Fibroblast of skin of abdomen (primary cell): Measurements from ENCODE around the gene EID3.
"Not testable (repeated sequence)": the region's sequence is repeated elsewhere in the genome, so short reads cannot be mapped to it uniquely, and the experiment has no call there.

Source experiments
- DNase-seq: peaks from one replicate; pipeline ENCODE4 v3.0.0-alpha.2; 2013

The EID3 gene

DNA sequence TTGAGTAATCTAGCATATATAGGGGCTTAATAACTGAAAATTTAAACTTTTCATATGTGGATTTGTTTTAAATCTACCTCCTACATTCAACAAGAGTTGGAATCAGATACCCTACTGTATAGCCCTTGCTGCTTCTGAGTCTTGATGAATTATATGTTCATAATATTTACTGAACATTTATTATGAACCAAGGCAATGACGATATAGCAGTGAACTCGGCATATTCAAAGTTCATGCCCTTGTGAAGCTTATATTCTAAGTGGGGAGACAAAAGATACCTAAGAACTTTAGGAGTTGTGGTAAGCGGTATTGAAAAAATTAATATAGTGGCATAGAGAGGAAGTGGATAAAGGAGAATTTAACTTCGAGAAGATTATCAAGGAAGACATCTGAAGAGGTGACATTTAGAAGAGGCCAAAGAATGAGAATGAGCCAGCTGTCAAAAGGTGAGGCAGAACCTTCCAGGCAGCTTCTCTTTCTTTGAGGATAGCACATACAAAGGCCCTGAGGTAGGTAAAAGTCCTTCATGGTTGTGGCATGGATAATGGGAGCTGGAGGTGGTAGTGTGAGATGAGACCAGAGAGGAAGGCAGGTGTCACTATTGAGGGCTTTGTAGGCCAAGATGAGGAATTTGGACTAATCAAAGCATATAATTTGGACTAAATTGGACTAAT is 10.2 kb downstream of the EID3 start:
- no peak for DNase-seq

DNA sequence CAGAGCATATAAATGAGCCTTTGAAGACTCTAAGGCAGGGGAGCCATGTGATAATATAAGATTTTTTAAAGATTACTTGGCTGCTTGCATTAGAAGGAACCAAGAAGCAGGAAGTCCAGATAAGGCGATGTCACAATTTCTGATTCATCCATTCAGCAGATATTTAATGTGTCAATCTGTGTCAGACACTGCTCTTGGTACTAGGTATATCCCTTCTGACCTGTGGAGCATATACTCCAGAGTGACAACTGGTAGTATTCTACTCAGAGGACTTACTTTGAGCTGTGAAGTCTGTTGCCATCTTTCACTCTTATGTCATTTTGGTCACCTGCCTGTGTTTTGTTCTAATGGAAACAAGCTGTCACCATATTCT is 10.7 kb downstream of the EID3 start:
- DNase-seq: no peak

DNA sequence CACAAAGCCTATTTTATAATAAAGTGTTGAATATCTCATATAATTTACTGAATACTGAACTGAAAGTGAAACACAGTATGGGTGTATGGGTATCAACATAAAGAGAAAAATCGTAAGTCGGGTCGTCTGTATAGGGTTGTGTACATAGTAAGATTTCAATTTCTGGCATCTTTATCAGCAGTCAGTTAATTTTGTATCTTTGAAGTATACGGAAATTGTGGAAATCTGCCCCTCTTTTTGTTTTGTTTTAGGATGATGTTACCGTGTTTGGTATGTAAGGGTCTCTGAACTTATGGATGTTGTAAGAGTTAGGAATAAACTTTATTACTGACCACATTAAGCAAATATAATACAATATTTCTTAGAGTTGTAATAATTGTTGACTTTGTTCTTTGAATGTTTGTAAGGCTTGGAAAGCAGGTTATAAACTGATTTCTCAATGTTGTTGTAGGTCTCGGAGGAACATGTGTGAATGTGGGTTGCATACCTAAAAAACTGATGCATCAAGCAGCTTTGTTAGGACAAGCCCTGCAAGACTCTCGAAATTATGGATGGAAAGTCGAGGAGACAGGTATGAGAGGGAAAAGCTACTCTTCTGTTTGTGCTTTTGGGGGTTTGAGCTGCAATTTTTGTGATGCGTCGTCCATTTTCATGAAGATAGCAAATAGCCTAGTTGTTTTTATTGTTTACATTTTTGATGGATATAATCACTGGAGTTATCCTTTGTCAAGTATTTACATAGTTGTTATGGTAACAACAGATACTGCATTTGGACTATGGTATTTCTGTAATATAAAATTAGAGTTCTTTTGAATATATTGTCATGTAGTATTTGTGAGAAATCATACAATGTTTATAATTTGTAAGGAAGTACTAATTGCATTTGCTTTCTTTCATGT is 12.0 kb downstream of the EID3 start:
- no peak for DNase-seq

DNA sequence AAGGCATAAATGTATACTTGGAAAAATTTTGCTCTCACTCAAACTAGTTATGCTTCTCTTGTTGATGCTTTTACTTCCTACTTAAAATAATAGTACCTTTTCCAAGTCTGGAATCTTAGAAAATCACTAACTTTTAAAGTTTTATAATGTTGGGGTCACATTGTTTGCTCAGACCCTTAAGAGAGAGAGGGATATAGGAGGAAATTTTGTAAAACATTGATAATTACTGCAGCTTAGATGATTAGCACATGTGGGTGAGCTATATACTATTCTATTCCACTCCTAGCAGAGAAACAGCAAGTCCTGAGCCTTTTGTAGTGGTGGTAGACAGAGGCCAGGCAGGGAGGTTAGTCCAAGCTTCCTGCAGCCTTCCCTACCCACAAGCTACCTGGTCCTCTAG is 13.4 kb downstream of the EID3 start:
- no peak for DNase-seq

DNA sequence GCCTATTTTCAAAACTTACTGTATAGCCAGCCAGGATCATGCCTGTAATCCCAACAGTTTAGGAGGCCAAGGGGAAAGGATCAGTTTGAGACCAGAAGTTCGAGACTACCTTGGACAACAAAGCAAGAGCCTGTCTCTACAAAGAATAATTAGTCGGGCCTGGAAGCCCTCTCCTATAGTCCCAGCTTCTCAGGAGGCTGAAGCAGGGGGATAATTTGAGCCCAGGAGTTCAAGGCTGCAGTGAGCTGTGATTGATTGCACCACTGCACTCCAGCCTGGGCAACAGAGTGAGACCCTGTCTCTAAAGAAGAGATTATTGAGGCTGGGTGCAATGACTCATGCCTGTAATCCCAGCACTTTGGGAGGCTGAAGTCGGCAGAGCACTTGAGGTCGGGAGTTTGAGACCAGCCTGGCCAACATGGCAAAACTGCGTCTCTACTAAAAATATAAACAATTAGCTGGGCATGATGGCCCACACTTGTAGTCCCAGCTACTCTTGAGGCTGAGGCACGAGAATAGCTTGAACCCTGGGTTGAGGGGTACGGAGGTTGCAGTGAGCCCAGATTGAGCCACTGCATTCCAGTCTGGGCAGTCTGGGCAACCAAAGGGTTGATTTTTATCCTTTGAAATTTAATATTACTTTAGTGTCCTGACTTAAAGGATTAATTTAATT is 14.1 kb downstream of the EID3 start:
- no peak for DNase-seq

DNA sequence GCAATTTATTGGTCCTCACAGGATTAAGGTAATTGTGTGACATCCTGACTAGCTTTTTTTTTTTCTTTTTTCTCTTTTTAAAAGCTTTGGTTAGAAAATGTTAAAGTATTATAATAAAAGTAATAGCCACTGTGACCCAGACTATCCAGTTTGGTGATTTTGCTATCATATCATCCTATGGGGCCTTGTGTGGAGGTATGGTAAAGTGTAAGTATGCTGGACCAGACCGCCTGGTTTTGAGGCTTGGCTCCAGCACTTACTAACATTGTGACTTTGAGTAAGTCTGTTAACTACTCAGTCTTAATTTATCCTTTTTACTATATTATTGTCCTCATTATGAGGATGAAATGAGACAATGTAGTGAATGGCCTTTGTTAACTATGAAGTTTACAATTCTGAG is 15.5 kb downstream of the EID3 start:
- DNase-seq: no peak

DNA sequence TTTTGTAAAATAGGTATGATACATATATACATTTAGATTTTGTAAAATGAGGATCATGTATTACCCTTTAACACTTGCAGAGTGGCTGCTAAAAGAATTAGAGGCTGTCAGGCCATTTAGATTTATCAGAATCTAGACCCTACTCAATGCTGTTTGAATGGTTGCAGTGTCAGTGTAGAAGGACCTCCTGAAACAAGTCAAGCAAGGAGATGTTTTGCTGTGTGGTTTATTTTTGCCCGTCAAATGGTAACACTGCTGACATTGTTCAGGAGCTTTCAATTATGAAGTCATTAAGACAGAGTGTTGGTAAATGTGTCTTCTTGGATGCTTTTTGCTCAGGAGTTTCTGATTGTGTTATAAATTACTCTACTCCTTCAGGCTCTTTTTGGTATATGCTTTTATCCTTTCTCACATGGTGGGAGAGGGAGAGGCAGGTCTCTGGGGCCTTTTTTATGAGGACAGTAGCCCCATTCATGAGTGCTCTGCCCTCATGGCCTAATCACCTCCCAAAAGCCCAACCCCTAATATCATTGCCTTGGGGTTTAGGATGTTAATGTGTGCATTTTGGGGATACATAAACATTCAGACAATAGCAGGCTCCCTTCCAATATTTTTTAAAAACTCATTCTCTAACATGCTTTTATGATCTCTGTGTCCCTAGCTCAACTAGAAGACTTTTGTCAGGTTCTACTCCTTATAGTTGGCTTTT is 16.5 kb downstream of the EID3 start:
- DNase-seq: no peak

DNA sequence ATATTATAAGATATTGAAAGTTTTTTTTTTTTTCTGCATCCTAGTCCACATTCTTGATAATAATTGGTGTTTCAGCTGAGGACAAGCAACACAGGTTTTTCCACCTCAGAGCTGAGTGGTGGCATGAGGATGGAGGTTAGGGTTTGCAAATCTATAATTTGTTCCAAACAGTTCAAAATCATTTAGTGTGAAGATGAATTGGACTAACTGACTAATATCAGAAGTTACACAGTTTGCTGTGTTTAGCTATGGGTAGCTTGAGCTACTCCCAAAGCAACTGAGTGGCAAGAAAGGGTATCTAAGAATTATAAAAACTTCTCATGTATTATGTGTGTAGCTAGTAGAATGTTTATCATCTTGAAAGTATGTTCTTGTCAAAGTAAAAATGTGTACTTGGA is 17.1 kb downstream of the EID3 start:
- DNase-seq: no peak

DNA sequence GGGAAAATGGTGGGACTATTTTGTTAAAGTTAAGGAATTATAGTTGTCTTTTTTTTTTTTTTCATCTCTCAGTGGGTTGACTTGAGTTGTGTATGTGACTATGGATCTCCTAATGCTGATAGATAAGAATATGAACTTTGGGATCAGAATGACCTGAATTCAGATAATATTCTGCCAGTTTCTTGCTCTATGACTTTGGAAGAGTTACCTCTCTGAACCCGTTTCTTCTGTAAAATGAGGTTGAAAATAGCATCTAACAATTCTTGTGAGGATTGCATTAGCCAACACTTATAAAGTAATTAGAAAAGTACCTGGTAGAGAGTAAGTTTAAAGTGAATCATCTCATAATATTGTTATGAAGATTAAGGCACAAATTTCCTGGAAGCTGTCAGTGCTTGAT is 18.4 kb downstream of the EID3 start:
- no peak for DNase-seq

DNA sequence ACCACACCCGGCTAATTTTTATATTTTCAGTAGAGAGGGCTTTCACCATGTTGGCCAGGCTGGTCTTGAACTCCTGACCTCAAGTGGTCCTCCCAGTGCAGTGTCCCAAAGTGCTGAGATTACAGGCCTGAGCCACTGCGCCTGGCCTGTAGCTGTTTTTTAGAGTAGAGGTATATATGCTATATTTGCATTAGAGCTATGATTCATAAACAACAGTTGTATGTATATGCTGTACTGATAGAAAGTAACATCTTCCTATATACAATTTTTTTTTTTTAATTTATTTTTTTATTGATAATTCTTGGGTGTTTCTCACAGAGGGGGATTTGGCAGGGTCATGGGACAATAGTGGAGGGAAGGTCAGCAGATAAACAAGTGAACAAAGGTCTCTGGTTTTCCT is 19.0 kb downstream of the EID3 start:
- DNase-seq: not testable (repeated sequence)

DNA sequence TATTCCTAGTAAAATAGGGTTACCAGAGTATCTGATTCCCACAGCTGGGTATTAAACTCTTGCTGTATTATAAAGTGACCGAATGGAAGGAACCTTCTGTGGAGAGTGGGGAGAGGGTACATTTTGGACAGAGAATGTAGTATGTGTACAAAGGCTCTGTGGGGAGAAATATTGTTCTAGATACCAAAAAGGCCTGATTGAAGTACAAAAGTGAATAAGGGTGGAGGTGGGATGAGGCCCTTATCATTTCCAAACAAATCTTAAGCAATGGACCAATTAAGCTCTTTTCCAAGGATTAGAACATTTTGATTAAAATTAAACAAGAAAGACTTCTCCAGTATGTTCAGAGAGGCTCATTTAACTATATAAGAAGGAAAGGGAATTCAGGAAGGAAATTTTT is 20.4 kb downstream of the EID3 start:
- DNase-seq: no peak

DNA sequence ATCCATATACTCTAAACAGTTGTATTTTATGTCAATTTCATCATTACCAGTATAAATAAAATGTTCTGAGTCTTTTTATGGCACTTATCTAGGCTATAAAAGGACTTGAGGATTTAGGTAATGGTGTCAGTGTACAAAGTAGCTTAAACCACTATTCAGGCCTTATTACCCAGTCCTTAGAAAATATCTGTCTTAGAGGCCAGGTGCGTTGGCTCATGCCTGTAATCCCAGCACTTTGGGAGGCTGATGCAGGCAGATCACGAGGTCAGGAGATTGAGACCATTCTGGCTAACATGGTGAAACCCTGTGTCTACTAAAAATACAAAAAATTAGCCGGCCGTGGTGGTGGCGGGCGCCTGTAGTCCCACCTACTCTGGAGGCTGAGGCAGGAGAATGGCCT is 24.7 kb downstream of the EID3 start:
- not testable (repeated sequence) for DNase-seq

DNA sequence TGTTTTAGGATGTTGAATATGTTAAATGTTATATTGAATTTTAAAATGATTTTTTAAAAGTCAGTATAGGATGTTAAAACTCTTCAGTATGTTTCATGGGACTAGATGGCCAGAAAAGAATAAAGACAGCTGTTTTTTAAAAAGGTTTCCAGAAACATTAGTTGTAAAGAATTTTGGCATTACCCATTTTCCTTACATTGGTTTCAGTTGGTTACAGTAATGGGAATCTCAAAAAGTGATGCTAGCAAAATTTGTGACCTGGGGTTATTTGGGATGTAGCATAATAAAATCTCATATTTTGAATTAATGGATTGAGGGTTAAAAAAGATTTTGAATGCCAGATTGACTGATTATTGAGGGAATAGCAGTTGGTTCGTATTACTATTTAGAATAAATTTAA is 25.3 kb downstream of the EID3 start:
- no peak for DNase-seq

DNA sequence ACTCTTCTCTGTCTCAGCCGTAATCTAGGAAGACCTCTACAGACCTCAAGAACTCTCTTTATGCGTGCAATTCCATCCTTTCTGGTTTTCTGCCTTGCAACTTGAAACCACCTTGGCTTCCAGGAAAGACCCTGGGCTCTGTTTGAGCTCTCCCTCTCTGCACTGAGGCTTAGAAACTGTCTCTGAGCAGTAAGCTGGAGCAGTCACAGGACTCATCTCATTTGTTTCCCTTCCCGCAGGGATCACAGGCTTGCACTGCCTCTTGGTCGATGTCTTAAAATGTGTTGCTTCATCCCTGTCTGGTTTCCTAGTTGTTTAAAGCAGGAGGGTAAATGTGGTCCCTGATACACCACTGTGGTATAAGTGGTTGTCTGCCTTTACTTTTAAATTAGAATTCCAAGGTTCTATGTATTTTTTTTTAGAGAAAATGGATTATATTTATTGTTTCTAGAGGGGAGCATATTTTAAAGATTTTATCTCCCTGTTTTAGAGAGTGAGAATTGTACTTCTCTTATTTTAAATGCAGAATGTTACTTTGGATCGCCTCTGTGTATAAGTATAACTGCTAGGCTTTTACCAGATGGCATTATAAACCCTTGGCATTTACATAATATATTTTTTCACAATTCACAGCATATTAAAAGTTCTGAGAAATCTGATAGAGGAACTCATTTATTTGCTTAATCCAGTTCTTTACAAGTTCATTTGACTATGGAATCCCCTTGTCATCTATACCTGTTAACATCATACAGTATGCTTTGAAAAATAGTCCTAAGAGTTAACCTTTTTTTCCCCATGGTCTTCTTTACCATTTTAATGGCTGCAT is 26.4 kb downstream of the EID3 start:
- DNase-seq: no peak

DNA sequence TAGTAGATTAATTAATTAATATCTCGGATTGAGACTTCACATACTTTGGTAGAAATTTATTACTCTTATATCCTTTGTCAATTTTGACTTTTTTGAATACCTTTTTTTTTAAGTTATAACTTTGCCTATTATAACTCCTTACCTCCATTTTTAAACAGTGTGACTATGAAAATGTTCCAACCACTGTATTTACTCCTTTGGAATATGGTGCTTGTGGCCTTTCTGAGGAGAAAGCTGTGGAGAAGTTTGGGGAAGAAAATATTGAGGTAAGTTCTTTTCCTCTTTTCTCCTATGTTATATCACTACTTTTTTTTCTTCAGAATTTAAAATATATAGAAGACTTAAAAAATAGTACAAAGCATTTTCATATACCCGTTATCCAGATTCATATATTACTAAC is 27.8 kb downstream of the EID3 start:
- DNase-seq: no peak

DNA sequence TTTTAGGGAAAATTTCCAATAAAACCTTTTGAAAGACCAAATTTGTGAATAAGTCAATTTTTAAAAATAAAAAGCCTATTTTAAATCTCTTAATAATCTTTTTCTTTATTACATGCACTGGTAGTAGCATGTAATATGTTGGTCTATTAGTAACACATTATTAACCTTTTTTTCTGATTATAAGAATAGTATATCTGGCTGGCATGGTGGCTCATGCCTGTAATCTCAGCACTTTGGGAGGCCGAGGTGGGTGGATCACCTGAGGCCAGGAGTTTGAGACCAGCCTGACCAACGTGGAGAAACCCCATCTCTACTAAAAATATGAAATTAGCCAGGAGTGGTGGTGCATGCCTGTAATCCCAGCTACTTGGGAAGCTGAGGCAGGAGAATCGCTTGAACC is 28.7 kb downstream of the EID3 start:
- DNase-seq: not testable (repeated sequence)

DNA sequence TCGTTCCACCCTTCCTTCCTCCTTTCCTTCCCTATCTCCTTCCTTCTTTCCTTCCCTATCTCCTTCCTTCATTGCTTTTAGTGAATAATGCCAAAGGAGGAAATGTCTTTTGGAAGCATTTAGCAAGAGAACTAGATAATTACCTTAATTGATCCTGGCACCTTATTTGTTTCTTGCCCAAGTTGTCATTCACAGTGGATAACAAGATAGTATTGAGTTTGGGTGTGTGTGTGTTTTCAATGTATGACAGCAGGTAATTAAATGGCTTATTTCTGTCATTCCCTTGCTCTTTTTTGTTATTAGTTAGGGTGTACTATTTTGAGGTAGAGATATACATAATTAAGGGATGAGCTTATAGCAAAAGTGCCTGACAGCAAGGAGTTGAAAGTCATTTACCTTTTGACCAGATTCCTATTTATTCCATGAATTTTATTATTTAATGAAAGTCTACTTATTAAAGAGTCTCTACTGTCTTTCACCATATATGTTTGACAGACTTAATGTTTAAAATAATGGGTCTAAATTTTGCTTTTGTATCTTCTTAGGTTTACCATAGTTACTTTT is 30.2 kb downstream of the EID3 start:
- no peak for DNase-seq

DNA sequence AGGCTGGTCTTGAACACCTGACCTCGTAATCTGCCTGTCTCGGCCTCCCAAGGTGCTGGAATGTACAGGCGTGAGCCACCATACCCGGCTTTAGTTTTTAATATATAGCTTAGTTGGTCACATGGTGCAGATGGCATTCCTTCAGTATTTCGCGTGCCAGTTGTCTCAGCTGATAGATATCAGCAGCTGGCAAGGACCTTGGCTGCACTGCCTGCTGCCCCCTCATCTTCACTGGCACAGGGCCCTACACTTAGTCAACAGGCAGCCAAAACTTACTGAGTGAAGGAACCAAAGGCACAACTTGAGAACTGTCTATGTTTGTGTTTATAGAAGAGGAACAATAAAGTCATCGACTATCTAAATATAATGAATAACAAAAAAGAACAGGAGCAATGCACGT is 31.0 kb downstream of the EID3 start:
- DNase-seq: no peak

DNA sequence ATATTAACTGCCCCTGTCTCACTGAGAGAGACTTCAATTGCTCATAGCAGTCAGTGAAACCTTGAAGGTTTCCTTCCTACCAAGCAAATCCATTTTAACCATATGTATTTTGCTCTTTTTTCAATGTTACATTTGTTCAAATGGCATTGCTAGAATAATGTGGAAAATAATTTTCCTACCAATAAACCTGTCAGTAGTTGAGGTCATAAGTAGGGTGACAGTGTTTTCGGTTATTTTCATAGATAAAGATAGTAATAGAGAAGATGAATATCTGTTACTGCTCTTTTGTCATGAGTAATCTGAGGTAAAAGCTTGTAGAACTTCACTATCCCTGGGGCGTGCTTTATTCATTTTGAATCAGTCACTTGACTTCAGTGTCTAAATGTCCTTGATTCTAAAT is 32.6 kb downstream of the EID3 start:
- DNase-seq: no peak

DNA sequence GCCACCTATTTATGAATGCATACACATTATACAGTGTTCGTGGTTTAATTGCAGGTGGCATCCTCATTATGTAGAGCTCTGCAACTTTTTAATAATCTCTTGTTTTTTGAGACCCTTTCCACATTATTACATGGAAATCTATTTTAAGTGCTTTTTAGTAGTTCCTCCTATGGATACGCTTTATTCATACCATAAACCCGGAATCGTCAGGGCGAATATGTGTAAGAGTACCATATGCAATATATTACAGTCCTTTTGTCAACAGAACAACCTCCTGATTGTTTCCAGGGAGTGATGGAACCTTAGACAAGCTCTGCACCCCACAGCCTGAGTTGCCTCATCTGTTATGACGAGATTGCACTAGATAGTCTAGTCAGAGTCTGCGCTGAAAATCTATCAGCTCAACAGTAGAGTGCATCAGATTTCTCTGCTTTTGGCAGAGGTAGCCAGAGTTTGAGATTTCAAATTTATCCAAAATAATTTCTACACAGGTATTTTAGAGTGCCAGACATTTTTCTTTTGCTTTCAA is 33.6 kb downstream of the EID3 start:
- no peak for DNase-seq

DNA sequence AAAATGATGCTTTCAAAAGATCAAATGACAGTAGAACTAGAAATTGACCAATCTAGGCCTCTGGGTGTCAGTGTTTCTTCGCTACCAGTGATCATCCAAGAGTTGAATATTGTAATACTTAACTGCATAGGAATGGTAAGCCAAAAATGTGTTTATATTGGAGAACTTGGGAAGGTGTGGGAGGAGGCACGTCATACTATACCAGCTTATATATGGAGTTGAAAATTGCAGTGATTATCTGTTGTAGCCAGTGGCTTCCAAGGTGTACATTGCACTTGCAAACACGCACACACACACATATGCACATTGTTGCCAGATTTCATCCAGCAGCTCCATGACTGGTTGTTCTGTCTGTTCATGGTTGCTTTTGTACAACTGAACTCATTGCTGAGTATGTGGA is 36.1 kb downstream of the EID3 start:
- DNase-seq: no peak

DNA sequence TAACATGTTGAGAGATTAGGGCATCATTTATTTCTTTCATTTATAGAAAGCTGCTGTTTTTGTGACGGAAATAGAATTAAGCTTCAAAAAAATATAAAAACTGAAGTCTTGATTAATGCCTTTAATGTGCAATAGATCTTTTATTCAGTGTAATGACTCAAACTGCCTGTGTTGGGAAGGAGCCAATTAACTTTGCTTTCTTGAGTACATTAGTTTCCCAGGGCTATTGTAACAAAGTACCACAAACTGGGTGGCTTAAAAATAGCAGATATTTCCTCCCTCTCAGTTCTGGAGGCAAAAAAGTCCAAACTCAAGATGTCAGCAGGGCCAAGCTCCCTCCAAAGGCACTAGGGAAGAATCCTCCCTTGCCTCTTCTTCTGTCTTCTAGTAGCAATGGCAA is 36.6 kb downstream of the EID3 start:
- peak; percentile 26 for DNase-seq
